ENCODE measurements around the gene TMEM72. TPM values are rescaled to one million over a fixed set of nuclear protein-coding genes. Genes with fewer than 3 reads are reported as not detected.

Gene TMEM72
- total RNA-seq, 1 experiment from 2014 or later = not detected

- H2BK5ac ChIP-seq (ENCODE audit: insufficient read length, low read length) = no peak overlapping the region
- Mint-ChIP-seq H3K4me1 (peaks cover 52 to 54% of the 10 kb centered on the region in 2 experiments), H3K36me3 (ENCODE audit: insufficient read depth in 1 of 3, low read depth in 3 of 3) (peaks cover 0 to 3% (median under 1%) of the 10 kb centered on the region in 3 experiments; a peak in 2 of 7 replicates), H3K27ac (peak overlapping the region in 2 of 3 experiments; percentile 55 to 70; a peak in 3 of 7 replicates), H3K4me3 (peak overlapping the region in 1 of 2 experiments; percentile 35; a peak in 2 of 5 replicates), H3K9me3 (no peaks in the 10 kb centered on the region), H3K27me3 (ENCODE audit: low read depth) (peaks cover 7% of the 10 kb centered on the region)
- no peaks in the 10 kb centered on the region for H3K27me3 ChIP-seq (ENCODE audit: insufficient read depth, low read length)
- no peak overlapping the region for H2AK5ac ChIP-seq (ENCODE audit: insufficient read length, low read length)
- H3K56ac ChIP-seq (ENCODE audit: insufficient read length, low read depth, low read length) = no peak overlapping the region
- H4K20me1 ChIP-seq (ENCODE audit: control insufficient read depth, insufficient read depth, insufficient read length) = no peaks in the 10 kb centered on the region
- no peak overlapping the region for H3K4ac ChIP-seq (ENCODE audit: low read depth, low read length)
- no peak overlapping the region for H4K5ac ChIP-seq (ENCODE audit: insufficient read length, low read depth, low read length)
- no peak for DNase-seq
- no peak overlapping the region for H2BK12ac ChIP-seq (ENCODE audit: insufficient read length, low read depth, low read length)
- no peak overlapping the region for H2BK120ac ChIP-seq (ENCODE audit: low read depth, low read length, poor library complexity, severe bottlenecking)
- no peak overlapping the region for H3K18ac ChIP-seq (ENCODE audit: insufficient read length, low read depth, low read length)
- no peak overlapping the region for H2BK15ac ChIP-seq (ENCODE audit: low read depth, low read length)
- no peak overlapping the region for H3K14ac ChIP-seq (ENCODE audit: insufficient read depth, low read length)
- H3K27ac ChIP-seq (ENCODE audit: insufficient read length, low read depth, low read length) = no peak overlapping the region
- no peaks in the 10 kb centered on the region for H3K9me3 ChIP-seq (ENCODE audit: control insufficient read depth, low read depth, low read length)
- H3K79me2 ChIP-seq (ENCODE audit: insufficient read depth, low read length) = no peaks in the 10 kb centered on the region
- H3K23ac ChIP-seq (ENCODE audit: insufficient read length, low read depth, low read length) = no peak overlapping the region
- H4K91ac ChIP-seq (ENCODE audit: insufficient read length, low read depth, low read length) = no peak overlapping the region
- H3K79me1 ChIP-seq (ENCODE audit: insufficient read depth, low read depth, low read length, poor library complexity, severe bottlenecking) = no peaks in the 10 kb centered on the region
- peaks cover 2% of the 10 kb centered on the region for H3K23me2 ChIP-seq (ENCODE audit: insufficient read length, low read depth, low read length, poor library complexity, severe bottlenecking)
- no CpG with 5 or more reads among the region's 13 CpGs for WGBS (ENCODE audit: extremely low coverage, insufficient read length, low lambda C conversion rate)
- no peak overlapping the region for H4K8ac ChIP-seq (replicated peaks; ENCODE audit: insufficient read length, low read depth, low read length)
- H2AFZ ChIP-seq (ENCODE audit: low read length) = no peak overlapping the region
- H3K4me2 ChIP-seq (ENCODE audit: insufficient read depth, insufficient read length, low read length) = no peak overlapping the region
- H3K4me1 ChIP-seq (ENCODE audit: insufficient read depth, low read length) = peaks cover 7% of the 10 kb centered on the region; the same call in 1 of the 2 replicates
- no peak overlapping the region for H3K9ac ChIP-seq (ENCODE audit: extremely low read depth, insufficient read length, low read length)
- no peak overlapping the region for H2BK20ac ChIP-seq (ENCODE audit: low read depth, low read length, poor library complexity, severe bottlenecking)
- no peak overlapping the region for H3T11ph ChIP-seq (ENCODE audit: low read length)
- TF ChIP-seq CTCF (conservative IDR thresholded peaks at IDR 0.05) = no peak
Measured at GRCh38 chr10:44979281-44980191, 68.4 kb downstream of the TMEM72 start.

Data from H9 (cell line).